Gastroesophageal sphincter (tissue), 4 donors: ENCODE results near the gene LAMA5. TPM values are rescaled to one million over a fixed set of nuclear protein-coding genes. Genes with fewer than 3 reads are reported as not detected.
A peak's percentile ranks its signal among the peaks of the same experiment; 100 is the strongest.

Experiments
- ATAC-seq: fragments of 150-250 bp; one replicate; pipeline ENCODE4 v1.9.1; 2016; ENCODE audit warnings: mild to moderate bottlenecking, moderate library complexity
- H3K27ac ChIP-seq, 4 donors: fragments of 200-600 bp; sonication (generic) in 3 of 4; 1 replicate in 3 of 4; 2 replicates in 1 of 4; pipeline ENCODE4 v1.5.1; 2016 to 2019
- H3K27me3 ChIP-seq: fragments of 200-600 bp; sonication (generic); one replicate; pipeline ENCODE4 v1.5.1; 2019
- H3K36me3 ChIP-seq, 2 donors: fragments of 200-600 bp; sonication (generic); one replicate each; pipeline ENCODE4 v1.5.1; 2019; ENCODE audit warnings: control low read depth in 1 of 2
- H3K4me1 ChIP-seq, 3 donors: fragments of 200-600 bp; sonication (generic); 1 replicate in 2 of 3; 2 replicates in 1 of 3; pipeline ENCODE4 v1.5.1; 2016 to 2019; ENCODE audit warnings: control low read depth in 2 of 3
- H3K4me3 ChIP-seq, 2 donors: fragments of 200-600 bp; sonication (generic); one replicate each; pipeline ENCODE4 v1.5.1; 2019; ENCODE audit warnings: mild to moderate bottlenecking in 1 of 2, moderate library complexity in 1 of 2
- H3K9me3 ChIP-seq, 3 donors: fragments of 200-600 bp; sonication (generic); one replicate each; pipeline ENCODE4 v1.5.1; 2017 to 2019; ENCODE audit warnings: control low read depth in 2 of 3
- CTCF ChIP-seq, 4 experiments: fragments of 200-600 bp in 2 of 4; fragments of 450-650 bp in 2 of 4; sonication (generic) in 1 of 4; IDR thresholded peaks; one replicate each; pipeline ENCODE4 v1.5.1; 2017 to 2019; ENCODE audit warnings: antibody characterized with exemption in 4 of 4, mild to moderate bottlenecking in 2 of 4, moderate library complexity in 2 of 4
- EP300 ChIP-seq: sonication (generic); formaldehyde crosslinking; IDR thresholded peaks from one replicate; pipeline ENCODE4 v1.6.1; 2017; ENCODE audit warnings: antibody characterized with exemption, mild to moderate bottlenecking
- POLR2A ChIP-seq, 2 donors: fragments of 450-650 bp; IDR thresholded peaks; one replicate each; pipeline ENCODE4 v1.6.1; 2017; ENCODE audit warnings: antibody characterized with exemption in 2 of 2, mild to moderate bottlenecking in 2 of 2, moderate library complexity in 1 of 2
- POLR2AphosphoS5 ChIP-seq: sonication (generic); formaldehyde crosslinking; IDR thresholded peaks from one replicate; pipeline ENCODE4 v1.6.1; 2017; ENCODE audit warnings: antibody characterized with exemption
- WGBS, 2 donors: methylation state at CpG; one replicate each; pipeline ENCODE4 v1.1.5; 2018; ENCODE audit warnings: low coverage in 1 of 2; 5-methylcytosine and 5-hydroxymethylcytosine counted together
- total RNA-seq, 4 donors: library from RNA; depleted of rRNA; stranded (reverse); fragments of >200 nt; gene quantifications; one replicate each; pipeline ENCODE4 v1.1.0, GENCODE V29; 2016

The LAMA5 gene
- 100 to 1,000 TPM in 3 of 4 donors, 10 to 100 TPM in 1; 58.6 to 259 (median 172) TPM for total RNA-seq

GRCh38 chr20:62367136-62367632 is at the start of gene LAMA5:
Gene LAMA5 (minus strand): TSS chr20:62367312. CDS start chr20:62367245, 67 bp downstream.
- Histone ChIP-seq H3K27ac (peak within 1 kb of the TSS; percentile 84 to 97 (median 92)), H3K36me3 (no peaks in the 10 kb centered on the region), H3K4me3 (peak within 1 kb of the TSS; percentile 75 to 93), H3K9me3 (no peaks in the 10 kb centered on the region), H3K4me1 (peaks cover 9 to 98% (median 67%) of the 10 kb centered on the region in 3 donors), H3K27me3 (peaks cover 8% of the 10 kb centered on the region)
- peak; percentile 75 for TF ChIP-seq POLR2AphosphoS5
- no peak for TF ChIP-seq EP300
- peak in 1 of 4 experiments; percentile 16 for TF ChIP-seq CTCF (IDR thresholded peaks at IDR 0.05)
- peak; percentile 68 to 93 for TF ChIP-seq POLR2A (IDR thresholded peaks at IDR 0.05)
- no CpG with 5 or more reads among the region's 70 CpGs for WGBS, 2 donors
- ATAC-seq, result peak; percentile 58

- TF ChIP-seq POLR2A (IDR thresholded peaks at IDR 0.05) (no peak), POLR2AphosphoS5 (no peak), EP300 (no peak), CTCF (IDR thresholded peaks at IDR 0.05) (no peak)
- ATAC-seq, result no peak
- H3K4me3 ChIP-seq, result no peak overlapping the region
- H3K9me3 ChIP-seq, result no peaks in the 10 kb centered on the region
- H3K36me3 ChIP-seq, result no peaks in the 10 kb centered on the region
- peaks cover 42% of the 10 kb centered on the region for H3K27me3 ChIP-seq
- peaks cover 0 to 3% (median 0%) of the 10 kb centered on the region in 3 donors for H3K4me1 ChIP-seq
- 100% methylated on average over 1 of the region's 24 CpGs; no CpG with 5 or more reads in 1 of the 2 donors for WGBS, 2 donors
- no peak overlapping the region for H3K27ac ChIP-seq
Observed at GRCh38 chr20:62415354-62416111, 48.4 kb upstream of the LAMA5 start.

- Histone ChIP-seq H3K27ac (no peak overlapping the region), H3K4me1 (peaks cover 0 to 15% (median 10%) of the 10 kb centered on the region in 3 donors), H3K36me3 (no peaks in the 10 kb centered on the region), H3K27me3 (peaks cover 39% of the 10 kb centered on the region), H3K9me3 (no peaks in the 10 kb centered on the region), H3K4me3 (no peak overlapping the region)
- no peak for ATAC-seq
- WGBS, 2 donors, result no CpG with 5 or more reads among the region's 22 CpGs
- no peak for TF ChIP-seq CTCF (IDR thresholded peaks at IDR 0.05)
- no peak for TF ChIP-seq EP300
- no peak for TF ChIP-seq POLR2AphosphoS5
- no peak for TF ChIP-seq POLR2A (IDR thresholded peaks at IDR 0.05)
Observed at GRCh38 chr20:62413896-62414481, 46.9 kb upstream of the LAMA5 start.

- Histone ChIP-seq H3K27ac (no peak overlapping the region), H3K27me3 (peaks cover 30% of the 10 kb centered on the region), H3K36me3 (no peaks in the 10 kb centered on the region), H3K4me3 (no peak overlapping the region), H3K4me1 (peaks cover 0 to 15% (median 10%) of the 10 kb centered on the region in 3 donors), H3K9me3 (no peaks in the 10 kb centered on the region)
- no peak for TF ChIP-seq CTCF (IDR thresholded peaks at IDR 0.05)
- ATAC-seq, result no peak
- WGBS, 2 donors, result no CpG with 5 or more reads among the region's 11 CpGs
Observed at GRCh38 chr20:62413025-62413570, 46.0 kb upstream of the LAMA5 start.
